ENCODE results near the gene CCNE1. TPM values are rescaled to one million over a fixed set of nuclear protein-coding genes. Genes with fewer than 3 reads are reported as not detected.
"Not testable (repeated sequence)": the region's sequence is repeated elsewhere in the genome, so short reads cannot be mapped to it uniquely, and the experiment has no call there.

The CCNE1 gene
- polyA plus RNA-seq, 1 donor, result 22.8 TPM

DNA sequence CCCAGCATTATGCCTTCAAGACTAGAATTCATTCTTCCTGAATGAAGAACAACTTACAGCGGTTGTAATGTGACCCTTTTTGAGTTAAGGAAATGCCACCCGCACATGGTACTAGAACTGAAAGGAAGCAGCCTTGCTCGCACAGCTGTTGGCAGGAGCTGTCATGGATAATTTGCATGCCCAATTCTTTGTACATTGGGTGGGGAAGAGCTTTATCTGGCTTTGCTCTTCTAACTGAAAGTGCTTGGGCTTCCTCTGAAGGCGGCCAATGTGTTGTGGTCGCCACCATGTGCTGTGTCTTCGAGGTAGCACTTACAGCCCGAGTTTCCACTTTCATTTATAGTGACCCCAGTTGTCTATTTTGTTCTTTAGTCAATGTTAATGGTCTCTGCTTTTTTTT, 3.4 kb downstream of the CCNE1 start:
- DNase-seq (ENCODE audit: low read depth), result no peak

DNA sequence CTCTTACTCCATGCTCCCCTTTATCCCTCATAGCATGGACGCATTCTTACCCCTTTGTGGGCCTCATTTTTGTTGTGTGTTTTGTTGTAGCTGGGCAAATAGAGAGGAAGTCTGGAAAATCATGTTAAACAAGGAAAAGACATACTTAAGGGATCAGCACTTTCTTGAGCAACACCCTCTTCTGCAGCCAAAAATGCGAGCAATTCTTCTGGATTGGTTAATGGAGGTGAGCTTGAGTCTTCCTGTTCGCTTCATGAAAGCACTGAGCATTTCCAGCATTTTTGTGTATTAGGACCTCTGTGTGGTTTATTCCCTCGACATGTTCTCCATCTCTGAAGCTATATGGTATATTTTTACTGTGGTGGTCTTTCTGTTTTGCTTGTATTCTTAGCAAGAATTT, 5.5 kb downstream of the CCNE1 start:
- DNase-seq (ENCODE audit: low read depth), result no peak

DNA sequence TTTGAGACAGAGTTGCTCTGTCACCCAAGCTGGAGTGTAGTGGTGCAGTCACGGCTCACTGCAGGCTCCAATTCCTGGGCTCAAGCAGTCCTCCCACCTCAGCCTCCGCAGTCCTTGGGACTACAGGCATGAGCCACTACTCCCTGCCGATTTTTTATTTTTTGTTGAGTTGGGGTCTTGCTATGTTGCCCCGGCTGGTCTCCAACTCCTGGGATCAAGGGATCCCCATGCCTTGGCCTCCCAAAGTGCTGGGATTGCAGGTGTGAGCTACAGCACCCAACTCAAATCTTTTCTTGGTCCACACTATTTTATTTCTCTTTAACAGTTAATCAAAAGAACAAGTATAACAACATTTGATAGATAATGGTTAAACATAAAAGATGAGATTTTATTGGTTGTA, 7.5 kb downstream of the CCNE1 start:
- DNase-seq (ENCODE audit: low read depth), result no peak

DNA sequence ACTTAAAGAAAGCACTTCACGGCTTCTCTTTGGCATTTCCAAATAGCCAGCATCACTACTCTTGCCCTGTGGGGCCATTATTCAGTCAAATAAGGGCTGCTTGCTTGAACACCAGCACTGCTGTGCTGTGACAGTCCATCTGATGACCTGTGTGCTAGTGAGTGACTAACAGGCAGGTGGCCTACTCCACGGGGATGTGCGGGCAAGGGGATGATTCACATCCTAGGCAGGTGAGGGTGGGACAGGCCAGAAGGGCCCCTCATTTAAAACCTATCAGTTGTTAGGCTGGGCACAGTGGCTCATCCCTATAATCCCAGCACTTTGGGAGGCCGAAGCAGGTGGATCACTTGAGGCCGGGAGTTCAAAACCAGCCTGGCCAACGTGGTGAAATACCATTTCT, 8.2 kb downstream of the CCNE1 start:
- DNase-seq (ENCODE audit: low read depth), result no peak

DNA sequence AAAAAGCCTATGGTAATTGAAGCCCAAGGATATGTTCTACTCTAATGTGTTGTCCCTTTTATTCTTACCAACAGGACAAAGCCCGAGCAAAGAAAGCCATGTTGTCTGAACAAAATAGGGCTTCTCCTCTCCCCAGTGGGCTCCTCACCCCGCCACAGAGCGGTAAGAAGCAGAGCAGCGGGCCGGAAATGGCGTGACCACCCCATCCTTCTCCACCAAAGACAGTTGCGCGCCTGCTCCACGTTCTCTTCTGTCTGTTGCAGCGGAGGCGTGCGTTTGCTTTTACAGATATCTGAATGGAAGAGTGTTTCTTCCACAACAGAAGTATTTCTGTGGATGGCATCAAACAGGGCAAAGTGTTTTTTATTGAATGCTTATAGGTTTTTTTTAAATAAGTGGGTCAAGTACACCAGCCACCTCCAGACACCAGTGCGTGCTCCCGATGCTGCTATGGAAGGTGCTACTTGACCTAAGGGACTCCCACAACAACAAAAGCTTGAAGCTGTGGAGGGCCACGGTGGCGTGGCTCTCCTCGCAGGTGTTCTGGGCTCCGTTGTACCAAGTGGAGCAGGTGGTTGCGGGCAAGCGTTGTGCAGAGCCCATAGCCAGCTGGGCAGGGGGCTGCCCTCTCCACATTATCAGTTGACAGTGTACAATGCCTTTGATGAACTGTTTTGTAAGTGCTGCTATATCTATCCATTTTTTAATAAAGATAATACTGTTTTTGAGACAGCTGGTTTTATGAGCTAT, 12.0 kb downstream of the CCNE1 start:
- DNase-seq (ENCODE audit: low read depth), result no peak

DNA sequence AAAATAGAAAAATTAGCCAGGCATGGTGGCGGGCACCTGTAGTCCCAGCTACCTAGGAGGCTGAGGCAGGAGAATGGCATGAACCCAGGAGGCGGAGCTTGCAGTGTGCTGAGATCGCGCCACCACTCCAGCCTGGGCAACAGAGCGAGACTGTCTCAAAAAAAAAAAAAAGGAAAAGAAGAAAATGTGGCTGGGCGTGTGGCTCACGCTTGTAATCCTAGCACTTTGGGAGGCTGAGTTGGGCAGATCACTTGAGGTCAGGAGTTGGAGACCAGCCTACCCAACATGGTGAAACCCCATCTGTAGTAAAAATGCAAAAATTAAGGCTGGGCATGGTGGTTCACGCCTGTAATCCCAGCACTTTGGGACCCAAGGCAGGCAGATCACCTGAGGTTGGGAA, 13.5 kb downstream of the CCNE1 start:
- not testable (repeated sequence) for DNase-seq (ENCODE audit: low read depth)

DNA sequence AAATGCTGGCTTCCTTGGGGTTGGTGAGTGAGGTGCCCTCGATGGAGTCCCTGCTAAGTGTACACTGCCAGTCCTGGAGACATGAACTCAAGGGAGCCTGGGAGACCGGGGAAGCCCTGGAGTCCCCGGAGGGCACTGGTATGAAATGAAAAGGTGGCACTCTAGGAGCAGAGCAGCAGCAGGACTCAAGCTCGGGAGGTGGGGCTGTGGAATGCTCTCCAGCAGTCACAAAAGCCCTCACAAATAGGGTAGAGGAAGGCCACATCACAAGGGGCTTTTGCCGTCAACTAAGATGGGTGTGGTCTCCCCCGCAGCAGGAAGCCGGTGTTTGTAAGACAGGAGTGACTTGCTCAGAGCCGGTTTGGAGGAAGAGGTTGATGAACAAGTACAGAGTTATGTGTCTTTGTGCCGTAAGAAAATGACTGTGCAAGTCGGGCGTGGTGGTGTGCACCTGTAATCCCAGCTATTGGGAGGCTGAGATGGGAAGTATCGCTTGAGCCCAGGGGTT, 19.3 kb downstream of the CCNE1 start:
- DNase-seq (ENCODE audit: low read depth), result no peak

DNA sequence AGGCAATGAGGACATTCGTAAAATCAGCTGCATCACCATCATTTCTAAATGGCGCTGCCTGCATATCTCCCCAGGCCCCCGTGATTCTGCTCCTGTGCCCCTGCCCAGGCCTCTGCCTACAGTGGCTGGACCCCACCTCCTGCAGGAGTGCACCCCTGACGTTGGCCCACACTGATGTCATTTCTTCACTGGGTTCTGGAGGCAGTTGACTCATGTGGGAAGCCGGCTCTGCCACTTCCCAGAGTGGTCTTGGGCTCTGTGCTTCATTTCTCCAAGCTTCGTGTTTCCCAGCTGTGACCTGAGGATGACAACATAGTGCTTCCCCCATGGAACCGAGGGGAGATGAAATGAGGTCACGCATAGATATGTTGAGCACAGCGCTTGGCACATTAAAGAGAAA, 19.9 kb downstream of the CCNE1 start:
- no peak for DNase-seq (ENCODE audit: low read depth)

DNA sequence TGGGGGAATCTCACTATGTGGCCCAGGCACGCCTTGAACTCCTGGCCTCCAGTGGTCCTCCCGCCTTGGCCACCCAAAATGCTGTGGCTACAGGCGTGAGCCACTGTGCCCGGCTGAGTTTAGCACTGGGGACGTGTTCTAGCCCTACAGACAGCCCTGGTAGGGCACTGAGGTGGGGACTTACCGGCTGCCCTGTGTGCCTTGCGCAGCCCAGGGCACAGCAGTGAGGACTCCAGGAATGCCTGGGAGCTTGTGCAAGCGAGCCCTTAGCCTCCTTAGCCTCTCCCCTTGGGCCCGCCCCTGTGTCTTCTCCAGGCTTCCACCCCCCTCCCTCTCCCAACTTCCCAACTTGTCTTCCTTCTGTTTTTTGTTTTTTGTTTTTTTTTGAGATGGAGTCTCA, 21.0 kb downstream of the CCNE1 start:
- DNase-seq (ENCODE audit: low read depth), result no peak

DNA sequence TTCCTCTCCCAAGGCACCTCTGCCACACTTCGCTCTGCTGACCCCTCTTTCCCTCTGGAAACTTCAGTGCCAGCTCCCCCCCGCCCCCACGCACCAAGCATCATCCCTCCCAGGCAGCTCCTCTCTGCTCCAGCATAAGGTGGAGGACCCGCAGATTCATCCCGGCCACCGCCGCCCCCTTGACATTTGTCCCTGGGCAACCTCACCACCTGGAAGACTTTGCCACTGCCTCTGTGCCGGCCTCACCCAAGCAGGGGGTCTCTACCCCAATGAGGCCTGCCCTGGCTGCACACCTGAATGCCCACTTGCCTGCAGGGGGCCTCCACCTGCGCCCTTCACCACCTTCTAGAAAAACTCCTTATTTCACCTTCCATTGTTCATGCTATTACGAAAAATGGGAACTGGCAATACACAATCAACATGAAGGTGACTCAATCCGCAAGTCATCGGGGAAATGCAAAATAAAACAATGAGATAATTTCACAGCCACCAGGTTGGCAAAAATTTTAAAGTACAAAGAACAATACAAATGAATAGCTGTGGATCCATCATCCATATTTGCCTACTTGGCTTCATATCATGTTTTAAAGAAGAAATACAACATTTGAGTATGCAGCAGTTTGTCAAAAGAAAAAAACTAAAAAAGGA, 21.9 kb downstream of the CCNE1 start:
- no peak for DNase-seq (ENCODE audit: low read depth)

DNA sequence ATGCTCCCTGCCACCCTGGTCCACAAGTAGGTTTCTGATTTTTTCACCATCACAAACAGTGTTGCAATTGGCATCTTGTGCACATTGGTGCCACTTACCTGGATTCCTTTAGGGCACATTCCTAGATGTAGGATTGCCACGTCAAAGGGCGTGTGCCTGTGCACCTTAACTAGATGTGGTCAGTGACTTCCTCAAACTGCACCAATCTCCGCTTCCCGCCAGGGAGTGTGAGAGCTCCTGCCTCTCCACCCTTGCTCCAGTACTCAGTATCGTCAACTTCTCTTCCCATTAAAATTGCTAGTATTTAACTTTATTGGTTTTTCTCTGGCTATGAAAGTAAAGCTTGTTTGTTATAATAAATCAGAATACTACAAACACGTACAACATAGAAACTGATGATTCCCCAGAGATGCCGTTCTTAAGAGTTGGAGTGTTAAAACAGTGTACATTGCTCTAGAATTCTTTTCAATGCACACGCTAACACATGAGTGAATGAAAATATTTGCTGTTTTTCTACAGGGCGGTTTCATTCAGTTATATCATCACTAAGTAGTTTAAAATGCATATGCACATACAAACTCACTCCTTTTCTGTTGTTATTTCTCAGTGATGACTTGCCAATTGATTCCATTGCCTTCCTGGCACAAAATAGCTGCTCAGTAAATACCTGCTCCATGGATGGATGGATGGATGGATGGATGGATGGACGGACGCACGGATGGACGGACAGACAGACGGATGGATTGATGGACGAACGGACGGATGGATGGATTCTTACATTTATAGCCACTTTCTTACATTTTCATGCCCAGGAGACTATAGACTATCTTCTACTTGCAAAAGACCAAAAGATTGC, 23.4 kb downstream of the CCNE1 start:
- no peak for DNase-seq (ENCODE audit: low read depth)

DNA sequence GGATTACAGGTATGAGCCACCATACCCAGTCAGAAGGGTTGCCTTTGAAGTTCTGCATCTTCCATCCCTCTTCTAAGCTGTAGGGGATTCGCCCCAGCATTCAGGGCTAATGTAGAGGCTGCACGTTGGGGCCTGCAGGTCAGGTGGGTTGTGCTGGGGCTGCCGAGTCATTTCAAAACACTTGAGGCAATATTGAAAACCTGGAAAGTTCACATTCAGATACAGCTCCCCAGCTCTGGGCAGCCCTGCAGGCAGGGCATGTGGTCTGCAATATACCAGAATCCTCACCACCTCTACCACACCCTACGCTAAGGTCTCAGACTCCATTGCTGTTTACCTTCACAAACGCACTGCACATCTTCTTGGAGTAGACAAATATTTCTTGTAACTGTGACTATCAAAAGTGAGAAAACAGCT, 24.6 kb downstream of the CCNE1 start:
- DNase-seq (ENCODE audit: low read depth), result no peak

DNA sequence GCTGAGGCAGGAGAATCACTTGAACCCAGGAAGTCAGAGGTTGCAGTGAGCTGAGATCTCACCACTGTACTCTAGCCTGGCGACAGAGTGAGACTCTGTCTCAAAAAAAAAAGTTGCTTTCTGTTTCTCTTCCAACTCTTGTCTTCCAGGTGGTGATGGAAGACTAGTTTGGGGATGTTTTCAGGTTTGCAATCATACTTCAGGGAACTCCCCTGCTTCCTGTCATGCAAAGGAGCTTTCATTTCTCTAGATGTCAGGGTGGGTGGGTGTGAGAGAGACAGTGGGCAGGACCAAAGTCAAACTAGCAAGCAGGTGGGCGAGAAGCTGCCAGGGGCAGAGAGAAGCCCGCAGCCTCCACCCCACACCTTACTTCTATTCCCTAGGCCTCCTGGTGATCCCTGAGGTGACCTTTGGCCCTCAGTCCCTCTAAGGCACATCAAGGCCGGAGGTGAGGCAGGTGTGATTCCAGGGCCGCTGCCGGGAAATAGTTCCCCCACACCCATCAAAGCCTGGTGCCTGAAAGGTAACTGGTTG, 25.7 kb downstream of the CCNE1 start:
- no peak for DNase-seq (ENCODE audit: low read depth)

DNA sequence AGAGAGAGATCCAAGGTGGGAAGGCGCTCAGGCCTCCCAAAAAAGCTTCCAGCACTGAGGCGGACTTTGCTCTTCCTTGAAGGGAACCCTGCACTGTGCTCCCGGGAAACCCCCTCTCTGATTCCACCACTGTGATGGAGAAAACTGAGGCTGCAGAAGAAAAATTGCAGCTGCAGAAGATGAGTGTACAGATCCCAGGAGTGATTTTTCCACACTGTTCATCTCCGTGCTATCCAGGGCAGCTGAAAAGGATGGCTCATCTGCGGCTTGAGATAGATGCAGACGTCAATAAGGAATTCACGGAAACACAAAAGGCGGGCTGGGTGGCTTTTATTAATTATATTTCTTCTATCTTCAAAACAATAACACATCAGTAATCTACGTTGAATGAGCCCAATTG, 26.2 kb downstream of the CCNE1 start:
- DNase-seq (ENCODE audit: low read depth), result no peak

DNA sequence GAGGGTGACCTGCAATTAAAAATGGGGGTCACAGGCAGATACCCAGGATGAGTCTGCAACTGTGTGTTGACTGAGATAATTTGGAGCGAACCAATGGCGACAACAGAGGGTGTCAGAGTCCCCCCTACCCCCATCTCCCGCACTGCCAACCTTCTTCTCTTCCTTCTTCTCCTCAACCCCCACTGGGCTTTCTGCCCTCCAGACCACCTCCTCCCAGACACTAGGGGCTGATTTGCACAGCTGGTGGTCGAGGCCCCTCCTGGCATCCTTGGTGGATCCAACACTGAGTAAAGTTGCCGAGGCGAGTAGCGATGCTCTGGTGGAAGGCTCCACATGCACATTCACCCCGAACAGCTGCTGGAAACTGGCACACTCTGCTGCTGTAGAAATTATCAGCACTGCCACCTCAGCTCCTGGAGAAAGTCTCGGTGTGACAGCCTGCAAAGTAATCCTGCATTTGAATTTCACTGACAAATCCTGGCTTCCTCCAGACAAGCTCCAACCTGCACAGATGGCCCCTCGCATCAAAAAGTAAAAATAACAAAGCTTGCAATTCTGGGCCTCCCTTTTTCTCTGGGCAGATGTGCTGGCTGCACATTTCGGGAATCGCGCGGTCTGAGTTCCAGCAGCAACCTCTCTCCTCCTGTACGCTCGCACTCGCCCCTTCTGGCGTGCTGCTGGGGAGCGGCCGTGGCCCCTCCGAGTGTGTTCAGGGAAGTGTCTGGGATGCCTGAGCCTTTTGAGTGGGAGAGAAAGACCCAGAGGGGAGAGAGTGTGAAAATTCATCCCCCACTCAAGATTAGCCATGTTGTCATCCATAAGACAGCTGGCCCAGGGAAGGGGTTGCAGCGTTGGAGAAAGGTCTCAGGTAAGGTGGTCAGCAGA, 28.5 kb downstream of the CCNE1 start:
- no peak for DNase-seq (ENCODE audit: low read depth)

DNA sequence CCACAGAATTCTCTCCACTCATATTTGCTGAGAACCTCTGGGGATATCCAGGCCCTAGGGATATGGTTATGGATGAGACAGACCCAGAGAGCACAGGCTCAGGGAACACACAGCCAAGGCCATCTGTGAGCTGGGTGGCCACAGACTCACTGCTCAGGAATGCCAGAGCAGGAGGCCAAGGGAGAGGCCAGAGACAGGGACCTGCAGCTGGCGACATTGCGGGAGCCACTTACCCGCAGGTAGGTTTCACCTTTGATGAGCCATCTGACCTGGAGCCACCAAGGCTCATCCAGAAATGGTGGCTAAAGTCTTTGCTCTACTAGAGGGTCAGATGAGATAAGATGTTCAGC, 29.4 kb downstream of the CCNE1 start:
- DNase-seq (ENCODE audit: low read depth), result no peak

DNA sequence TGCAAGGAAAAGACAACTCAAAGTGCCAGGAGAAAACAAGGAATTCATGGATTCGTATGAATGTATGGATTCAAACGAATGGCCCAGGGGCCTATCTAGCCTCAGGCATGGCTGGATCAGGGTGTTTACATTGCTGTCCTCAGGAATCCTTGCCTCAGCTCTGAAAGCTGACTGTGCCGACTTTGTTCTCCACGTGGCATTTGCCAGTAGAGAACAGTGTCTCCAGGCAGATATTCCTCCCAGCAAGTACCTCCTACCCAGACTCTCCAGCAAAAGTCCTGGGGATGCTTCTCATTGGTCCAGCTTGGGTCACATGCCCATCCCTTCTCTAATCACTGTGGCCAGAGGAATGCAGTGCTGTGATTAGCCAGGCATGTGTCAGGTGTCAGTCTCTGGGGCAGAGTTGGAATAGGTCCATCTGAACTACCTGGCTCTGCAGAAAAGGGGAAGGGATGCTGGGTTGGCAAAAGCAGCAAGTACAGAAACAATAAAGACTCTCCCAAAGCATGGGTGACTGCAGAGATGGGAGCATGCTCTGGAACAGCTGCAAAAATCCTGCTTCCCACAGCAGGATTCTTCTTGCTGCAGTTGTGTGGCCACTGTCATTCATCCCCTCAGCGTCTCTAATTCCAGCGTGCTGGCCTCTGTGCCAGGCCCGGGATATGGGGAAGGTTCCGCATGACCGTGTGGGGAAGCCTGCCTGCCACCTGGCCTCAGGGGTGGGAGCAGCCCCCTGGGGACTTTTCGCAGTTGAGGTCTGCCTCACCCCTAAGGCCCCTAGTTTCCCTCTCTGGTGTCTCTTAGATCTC, 30.0 kb downstream of the CCNE1 start:
- no peak for DNase-seq (ENCODE audit: low read depth)

DNA sequence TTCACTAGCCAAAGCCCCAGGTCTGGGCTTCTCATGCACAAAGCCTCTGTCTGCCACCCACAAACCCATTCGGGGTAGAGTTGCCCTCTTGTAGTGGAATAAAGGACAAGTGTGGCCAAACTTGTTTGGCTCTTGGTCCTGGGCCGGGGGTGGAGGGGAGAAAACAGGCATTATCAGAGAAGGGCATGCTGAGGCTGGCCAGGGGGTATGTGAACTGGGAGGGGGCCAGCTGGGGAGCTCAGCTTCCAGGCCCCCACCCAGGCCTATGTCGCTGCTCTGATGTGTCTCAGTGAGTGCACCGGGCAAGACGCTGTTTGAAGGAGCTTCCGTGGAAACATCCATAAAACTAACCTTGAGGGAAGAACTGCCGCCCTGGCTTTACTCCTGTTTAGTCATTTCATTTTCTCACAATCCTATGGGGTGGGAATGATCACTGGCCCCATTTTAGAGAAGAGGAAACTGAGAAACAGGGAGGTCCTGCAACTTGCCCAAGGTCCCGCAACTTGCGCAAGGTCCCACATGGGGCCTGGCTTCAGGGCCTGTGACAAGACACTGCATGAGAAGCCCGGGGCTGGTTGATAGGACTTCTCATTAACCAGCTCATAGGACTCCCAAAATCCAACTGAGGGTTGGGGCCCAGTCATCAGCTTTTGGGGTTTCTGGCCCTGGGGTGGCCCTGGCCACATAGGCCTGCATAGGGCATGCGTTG, 30.8 kb downstream of the CCNE1 start:
- no peak for DNase-seq (ENCODE audit: low read depth)

DNA sequence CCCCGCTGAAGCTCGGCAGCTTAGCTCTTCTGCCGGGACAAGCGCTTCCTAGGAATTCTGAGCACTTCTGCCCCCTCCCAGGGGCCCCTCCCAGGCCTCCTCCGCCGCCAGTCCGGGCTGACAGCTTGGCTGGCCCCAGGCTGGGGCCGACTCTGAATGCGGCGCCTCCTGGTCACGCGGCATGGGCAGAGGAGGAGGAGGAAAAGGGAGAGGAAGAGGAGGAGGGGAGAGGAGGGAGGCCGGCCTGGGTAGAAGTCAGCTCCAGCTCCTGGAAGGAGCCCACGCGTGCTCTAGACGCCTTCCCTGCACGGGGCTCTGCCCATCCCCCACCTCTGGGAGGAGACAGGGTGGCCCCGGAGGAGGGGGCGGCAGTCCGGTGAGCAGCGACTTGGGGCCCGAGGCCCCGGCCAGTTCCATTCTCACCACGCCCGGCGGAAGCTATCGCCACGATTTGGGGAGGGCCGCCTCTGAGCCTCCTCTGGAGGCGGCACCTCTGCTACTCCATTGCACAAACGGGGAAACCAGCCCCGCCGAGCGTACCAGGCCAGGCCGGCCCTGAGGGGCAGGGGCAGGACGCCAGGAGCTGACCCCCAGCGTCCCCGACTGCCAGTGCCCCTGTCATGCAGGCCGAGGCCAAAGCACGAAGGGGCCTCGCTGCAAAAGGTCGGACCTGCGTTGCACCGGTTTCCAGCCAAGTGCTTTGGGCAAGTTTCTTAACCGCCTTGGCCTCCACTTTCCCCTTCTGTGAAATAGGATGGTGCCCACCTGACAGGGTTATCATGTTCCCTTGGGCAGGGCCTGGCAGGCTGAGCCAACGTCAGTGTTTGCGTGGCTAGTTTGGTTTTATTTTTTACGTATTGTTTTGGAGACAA, 31.6 kb downstream of the CCNE1 start:
- DNase-seq (ENCODE audit: low read depth), result no peak
